ENCODE data around the gene DLG2.

DLG2 gene

DNA sequence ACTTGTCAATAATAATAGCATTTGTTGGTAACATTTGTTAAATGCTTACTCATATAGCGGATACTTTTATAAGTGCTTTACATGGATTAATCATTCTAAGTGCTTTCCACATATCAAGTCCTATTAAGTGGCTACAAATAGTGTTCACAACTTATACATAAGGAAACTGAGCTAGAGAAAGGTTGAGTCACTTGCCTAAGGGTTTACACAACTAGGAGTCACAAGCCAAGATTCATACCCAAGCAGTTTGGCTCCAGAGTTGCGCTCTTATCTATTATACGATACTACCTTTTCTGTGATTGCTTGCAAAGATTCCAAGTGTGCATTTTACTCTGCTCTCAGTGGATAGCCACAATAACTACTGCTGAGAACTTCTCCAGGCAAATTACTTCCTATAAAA lies 2125.1 kb downstream of the DLG2 start:
- Histone ChIP-seq H3K4me3 (ENCODE audit: low read length in 2 of 2) (no peak overlapping the region), H3K36me3 (ENCODE audit: control insufficient read depth in 2 of 2, insufficient read depth in 2 of 2, low read length in 2 of 2) (no peaks in the 10 kb centered on the region), H3K4me1 (ENCODE audit: control insufficient read depth in 2 of 2, insufficient read depth in 2 of 2, low read length in 2 of 2) (no peaks in the 10 kb centered on the region), H3K27ac (ENCODE audit: low read depth in 2 of 2, low read length in 2 of 2) (no peak overlapping the region), H3K9ac (ENCODE audit: low read depth in 1 of 2, low read length in 2 of 2) (no peak overlapping the region), H3K27me3 (ENCODE audit: control insufficient read depth in 2 of 2, insufficient read depth in 2 of 2, low read length in 2 of 2) (no peaks in the 10 kb centered on the region), H3K9me3 (ENCODE audit: control insufficient read depth in 2 of 2, low read length in 2 of 2) (no peaks in the 10 kb centered on the region)

DNA sequence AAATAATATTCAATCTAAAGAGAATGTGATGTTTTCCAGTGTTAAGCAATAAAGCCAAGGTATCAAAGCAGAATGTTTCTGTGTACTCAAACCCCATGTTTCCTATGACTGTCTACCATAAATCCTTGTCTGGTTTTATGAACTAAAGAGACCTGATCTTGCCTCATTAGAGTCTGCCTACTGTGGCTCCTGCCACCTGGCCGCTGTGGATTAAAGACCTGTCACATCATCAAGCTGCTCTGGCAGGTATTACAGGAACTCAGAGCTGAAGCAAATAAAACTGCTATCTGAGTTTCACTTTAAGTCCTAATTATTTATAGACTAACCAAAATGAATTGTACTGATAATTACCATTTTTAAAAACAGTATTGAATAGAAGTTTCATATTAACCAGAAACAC lies 2133.2 kb downstream of the DLG2 start:
- Histone ChIP-seq H3K4me1 (ENCODE audit: control insufficient read depth in 2 of 2, insufficient read depth in 2 of 2, low read length in 2 of 2) (no peaks in the 10 kb centered on the region), H3K4me3 (ENCODE audit: low read length in 2 of 2) (no peak overlapping the region), H3K27me3 (ENCODE audit: control insufficient read depth in 2 of 2, insufficient read depth in 2 of 2, low read length in 2 of 2) (no peaks in the 10 kb centered on the region), H3K27ac (ENCODE audit: low read depth in 2 of 2, low read length in 2 of 2) (no peak overlapping the region), H3K9me3 (ENCODE audit: control insufficient read depth in 2 of 2, low read length in 2 of 2) (no peaks in the 10 kb centered on the region), H3K36me3 (ENCODE audit: control insufficient read depth in 2 of 2, insufficient read depth in 2 of 2, low read length in 2 of 2) (no peaks in the 10 kb centered on the region), H3K9ac (ENCODE audit: low read depth in 1 of 2, low read length in 2 of 2) (no peak overlapping the region)

DNA sequence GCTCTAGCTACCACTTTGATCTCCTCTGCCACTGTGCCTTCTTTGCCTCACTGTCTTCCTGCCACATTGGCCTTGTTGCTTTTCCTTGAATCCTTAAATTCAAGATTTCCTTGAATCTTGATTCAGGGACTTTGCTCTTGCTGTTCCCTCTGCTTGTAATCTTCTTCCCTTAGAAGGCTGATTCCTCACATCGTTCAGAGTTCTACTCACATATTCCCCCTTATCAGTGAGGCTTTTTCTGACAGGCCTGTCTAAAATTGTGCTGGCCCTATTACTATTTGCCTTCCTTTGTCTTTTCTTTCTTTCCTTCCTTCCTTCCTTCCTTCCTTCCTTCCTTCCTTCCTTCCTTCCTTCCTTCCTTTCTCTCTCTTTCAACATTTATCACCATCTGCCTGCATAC lies 2134.1 kb downstream of the DLG2 start:
- no peak overlapping the region for H3K4me3 ChIP-seq (ENCODE audit: low read length in 2 of 2)
- H3K4me1 ChIP-seq (ENCODE audit: control insufficient read depth in 2 of 2, insufficient read depth in 2 of 2, low read length in 2 of 2), result no peaks in the 10 kb centered on the region
- H3K36me3 ChIP-seq (ENCODE audit: control insufficient read depth in 2 of 2, insufficient read depth in 2 of 2, low read length in 2 of 2), result no peaks in the 10 kb centered on the region
- H3K27me3 ChIP-seq (ENCODE audit: control insufficient read depth in 2 of 2, insufficient read depth in 2 of 2, low read length in 2 of 2), result no peaks in the 10 kb centered on the region
- no peak overlapping the region for H3K9ac ChIP-seq (ENCODE audit: low read depth in 1 of 2, low read length in 2 of 2)
- H3K27ac ChIP-seq (ENCODE audit: low read depth in 2 of 2, low read length in 2 of 2), result no peak overlapping the region
- H3K9me3 ChIP-seq (ENCODE audit: control insufficient read depth in 2 of 2, low read length in 2 of 2), result no peaks in the 10 kb centered on the region

DNA sequence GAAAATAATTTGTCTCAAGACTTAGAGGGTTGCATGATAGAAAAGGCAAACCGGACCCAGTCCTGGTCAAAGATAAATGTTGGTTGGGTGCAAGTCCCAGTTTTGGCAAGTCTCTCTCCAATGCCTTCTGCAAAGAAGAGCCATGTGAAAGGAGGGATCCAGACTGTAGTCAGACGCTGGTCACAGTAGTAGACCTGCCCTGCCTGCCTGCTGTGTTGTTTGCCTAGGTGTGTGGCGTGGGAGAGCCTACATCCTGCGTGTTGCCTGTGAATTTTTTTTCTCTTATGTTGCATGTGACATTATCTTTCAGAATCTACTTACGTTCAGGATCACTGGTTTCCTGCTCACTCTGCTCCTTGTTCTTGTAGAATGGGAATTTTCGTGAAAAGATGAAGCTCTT lies 2143.3 kb downstream of the DLG2 start:
- no peaks in the 10 kb centered on the region for H3K36me3 ChIP-seq (ENCODE audit: control insufficient read depth in 2 of 2, insufficient read depth in 2 of 2, low read length in 2 of 2)

DNA sequence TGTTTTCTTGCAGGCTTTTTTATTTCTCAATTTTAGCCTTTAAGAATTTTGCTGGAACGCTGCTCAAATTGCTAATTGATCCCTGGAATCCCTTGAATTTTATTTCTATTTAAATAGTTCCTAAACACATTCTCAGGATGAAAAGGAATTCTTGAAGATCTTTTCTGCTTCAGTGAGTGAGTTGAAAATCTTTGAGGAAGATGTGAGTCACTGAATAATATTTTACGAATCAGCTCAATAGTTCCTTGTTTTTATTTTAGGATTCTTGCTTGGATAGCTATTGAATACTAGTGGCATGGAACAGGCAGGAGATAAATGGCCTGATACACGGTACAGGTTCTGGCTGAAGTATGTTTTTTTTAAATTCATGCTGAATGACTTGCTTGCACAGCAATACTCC lies 2146.3 kb downstream of the DLG2 start:
- Histone ChIP-seq H3K4me3 (ENCODE audit: low read length in 2 of 2) (no peak overlapping the region), H3K36me3 (ENCODE audit: control insufficient read depth in 2 of 2, insufficient read depth in 2 of 2, low read length in 2 of 2) (no peaks in the 10 kb centered on the region), H3K27ac (ENCODE audit: low read depth in 2 of 2, low read length in 2 of 2) (no peak overlapping the region)

More for the DNA sequence above, 2143.3 kb downstream of the DLG2 start:
- H3K4me3 ChIP-seq (ENCODE audit: low read length in 2 of 2), result no peak overlapping the region
- no peak overlapping the region for H3K27ac ChIP-seq (ENCODE audit: low read depth in 2 of 2, low read length in 2 of 2)
- H3K4me1 ChIP-seq (ENCODE audit: control insufficient read depth in 2 of 2, insufficient read depth in 2 of 2, low read length in 2 of 2), result no peaks in the 10 kb centered on the region
- H3K27me3 ChIP-seq (ENCODE audit: control insufficient read depth in 2 of 2, insufficient read depth in 2 of 2, low read length in 2 of 2), result no peaks in the 10 kb centered on the region
- H3K9ac ChIP-seq (ENCODE audit: low read depth in 1 of 2, low read length in 2 of 2), result no peak overlapping the region
- no peaks in the 10 kb centered on the region for H3K9me3 ChIP-seq (ENCODE audit: control insufficient read depth in 2 of 2, low read length in 2 of 2)

DNA sequence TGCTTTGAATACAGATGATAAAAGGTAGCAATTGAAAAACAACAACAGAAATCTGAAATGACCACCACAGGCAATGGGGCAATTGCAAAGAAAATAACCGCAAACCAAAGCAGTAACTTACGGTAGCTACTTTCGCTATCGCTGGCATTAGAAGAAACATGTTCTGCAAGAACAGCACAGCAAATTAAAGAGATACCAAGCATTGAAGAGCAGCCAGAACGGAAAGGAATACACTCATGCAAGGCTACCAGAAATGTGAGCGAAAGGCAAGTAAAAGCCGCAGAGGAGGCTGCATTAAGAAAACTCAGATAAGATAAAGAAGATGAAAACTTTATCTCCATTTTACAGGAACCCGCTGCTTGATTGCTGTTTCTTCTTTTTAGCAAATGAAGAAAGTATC lies 2146.9 kb downstream of the DLG2 start:
- Histone ChIP-seq H3K27ac (ENCODE audit: low read depth in 2 of 2, low read length in 2 of 2) (no peak overlapping the region), H3K36me3 (ENCODE audit: control insufficient read depth in 2 of 2, insufficient read depth in 2 of 2, low read length in 2 of 2) (no peaks in the 10 kb centered on the region), H3K9me3 (ENCODE audit: control insufficient read depth in 2 of 2, low read length in 2 of 2) (peaks cover 0 to 2% of the 10 kb centered on the region in 2 donors), H3K4me1 (ENCODE audit: control insufficient read depth in 2 of 2, insufficient read depth in 2 of 2, low read length in 2 of 2) (no peaks in the 10 kb centered on the region), H3K27me3 (ENCODE audit: control insufficient read depth in 2 of 2, insufficient read depth in 2 of 2, low read length in 2 of 2) (no peaks in the 10 kb centered on the region), H3K4me3 (ENCODE audit: low read length in 2 of 2) (no peak overlapping the region), H3K9ac (ENCODE audit: low read depth in 1 of 2, low read length in 2 of 2) (no peak overlapping the region)

More for the DNA sequence above, 2146.3 kb downstream of the DLG2 start:
- no peaks in the 10 kb centered on the region for H3K4me1 ChIP-seq (ENCODE audit: control insufficient read depth in 2 of 2, insufficient read depth in 2 of 2, low read length in 2 of 2)
- H3K9me3 ChIP-seq (ENCODE audit: control insufficient read depth in 2 of 2, low read length in 2 of 2), result peaks cover 0 to 2% of the 10 kb centered on the region in 2 donors
- no peaks in the 10 kb centered on the region for H3K27me3 ChIP-seq (ENCODE audit: control insufficient read depth in 2 of 2, insufficient read depth in 2 of 2, low read length in 2 of 2)
- no peak overlapping the region for H3K9ac ChIP-seq (ENCODE audit: low read depth in 1 of 2, low read length in 2 of 2)

DNA sequence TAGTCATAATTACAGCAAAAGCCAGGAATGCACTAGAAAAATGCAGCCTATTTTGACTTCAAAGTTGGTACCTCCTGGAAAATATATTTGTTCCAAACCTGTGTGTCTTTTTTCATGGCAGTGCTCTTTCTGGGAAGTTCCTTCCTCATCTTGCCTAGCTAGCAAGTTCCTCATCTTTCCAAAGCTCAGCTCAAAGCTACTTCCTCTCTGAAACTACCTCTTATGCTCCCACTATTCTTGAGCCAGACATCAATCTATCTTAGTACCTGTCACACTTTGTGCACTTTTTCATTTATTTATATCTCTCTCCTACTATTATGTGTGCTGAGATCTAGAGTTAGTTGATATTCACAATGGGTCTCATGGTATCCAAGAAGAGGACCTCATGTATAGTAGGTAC lies 2149.4 kb downstream of the DLG2 start:
- no peaks in the 10 kb centered on the region for H3K4me1 ChIP-seq (ENCODE audit: control insufficient read depth in 2 of 2, insufficient read depth in 2 of 2, low read length in 2 of 2)

DNA sequence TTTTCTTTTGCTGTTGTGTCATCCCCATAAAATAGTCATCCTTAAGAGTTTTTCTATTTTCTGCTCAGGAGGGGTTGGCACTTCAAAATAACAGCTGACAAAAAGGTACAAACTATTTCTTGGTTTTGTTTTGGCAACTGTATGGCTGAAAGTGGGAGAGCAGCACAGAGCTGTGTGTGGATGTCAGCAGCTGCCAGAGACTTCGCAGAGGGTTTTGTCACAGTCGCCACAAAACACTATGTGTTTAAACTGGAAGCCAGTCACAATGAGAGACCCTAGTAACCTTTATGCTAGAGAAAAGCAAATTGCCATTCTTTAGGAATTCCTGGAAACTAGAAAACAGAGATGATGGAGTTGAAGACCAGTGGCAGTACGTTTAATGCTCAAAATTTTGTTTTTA lies 2151.4 kb downstream of the DLG2 start:
- Histone ChIP-seq H3K9me3 (ENCODE audit: control insufficient read depth in 2 of 2, low read length in 2 of 2) (peaks cover 0 to 2% of the 10 kb centered on the region in 2 donors), H3K9ac (ENCODE audit: low read depth in 1 of 2, low read length in 2 of 2) (no peak overlapping the region), H3K4me1 (ENCODE audit: control insufficient read depth in 2 of 2, insufficient read depth in 2 of 2, low read length in 2 of 2) (no peaks in the 10 kb centered on the region), H3K27ac (ENCODE audit: low read depth in 2 of 2, low read length in 2 of 2) (no peak overlapping the region), H3K36me3 (ENCODE audit: control insufficient read depth in 2 of 2, insufficient read depth in 2 of 2, low read length in 2 of 2) (no peaks in the 10 kb centered on the region), H3K27me3 (ENCODE audit: control insufficient read depth in 2 of 2, insufficient read depth in 2 of 2, low read length in 2 of 2) (no peaks in the 10 kb centered on the region), H3K4me3 (ENCODE audit: low read length in 2 of 2) (no peak overlapping the region)

More for the DNA sequence above, 2149.4 kb downstream of the DLG2 start:
- Histone ChIP-seq H3K9me3 (ENCODE audit: control insufficient read depth in 2 of 2, low read length in 2 of 2) (peaks cover 0 to 2% of the 10 kb centered on the region in 2 donors), H3K27ac (ENCODE audit: low read depth in 2 of 2, low read length in 2 of 2) (no peak overlapping the region), H3K9ac (ENCODE audit: low read depth in 1 of 2, low read length in 2 of 2) (no peak overlapping the region), H3K27me3 (ENCODE audit: control insufficient read depth in 2 of 2, insufficient read depth in 2 of 2, low read length in 2 of 2) (no peaks in the 10 kb centered on the region), H3K4me3 (ENCODE audit: low read length in 2 of 2) (no peak overlapping the region), H3K36me3 (ENCODE audit: control insufficient read depth in 2 of 2, insufficient read depth in 2 of 2, low read length in 2 of 2) (no peaks in the 10 kb centered on the region)

DNA sequence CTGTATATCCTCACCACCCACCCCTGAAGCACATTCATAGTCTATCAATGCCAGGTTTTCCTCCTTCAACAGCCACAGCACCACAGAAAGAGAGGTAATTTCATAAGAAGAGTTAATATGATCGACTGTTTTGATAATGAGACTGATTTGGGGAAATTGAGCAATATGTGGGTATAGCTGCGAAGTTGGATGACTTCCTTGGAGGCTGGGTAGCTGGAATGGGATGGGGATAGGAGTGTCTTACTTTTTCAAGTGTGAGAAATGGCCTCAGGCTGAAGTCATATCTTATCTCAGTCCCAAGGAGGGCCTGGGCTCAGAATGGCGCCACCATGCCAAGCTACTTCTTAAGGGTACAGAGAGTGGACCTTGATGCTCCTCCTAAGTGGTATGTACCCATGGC lies 2153.4 kb downstream of the DLG2 start:
- H3K4me1 ChIP-seq (ENCODE audit: control insufficient read depth in 2 of 2, insufficient read depth in 2 of 2, low read length in 2 of 2), result no peaks in the 10 kb centered on the region
- H3K27me3 ChIP-seq (ENCODE audit: control insufficient read depth in 2 of 2, insufficient read depth in 2 of 2, low read length in 2 of 2), result no peaks in the 10 kb centered on the region
- H3K36me3 ChIP-seq (ENCODE audit: control insufficient read depth in 2 of 2, insufficient read depth in 2 of 2, low read length in 2 of 2), result no peaks in the 10 kb centered on the region
- H3K4me3 ChIP-seq (ENCODE audit: low read length in 2 of 2), result no peak overlapping the region
- no peak overlapping the region for H3K9ac ChIP-seq (ENCODE audit: low read depth in 1 of 2, low read length in 2 of 2)
- peaks cover 0 to 2% of the 10 kb centered on the region in 2 donors for H3K9me3 ChIP-seq (ENCODE audit: control insufficient read depth in 2 of 2, low read length in 2 of 2)
- no peak overlapping the region for H3K27ac ChIP-seq (ENCODE audit: low read depth in 2 of 2, low read length in 2 of 2)

DNA sequence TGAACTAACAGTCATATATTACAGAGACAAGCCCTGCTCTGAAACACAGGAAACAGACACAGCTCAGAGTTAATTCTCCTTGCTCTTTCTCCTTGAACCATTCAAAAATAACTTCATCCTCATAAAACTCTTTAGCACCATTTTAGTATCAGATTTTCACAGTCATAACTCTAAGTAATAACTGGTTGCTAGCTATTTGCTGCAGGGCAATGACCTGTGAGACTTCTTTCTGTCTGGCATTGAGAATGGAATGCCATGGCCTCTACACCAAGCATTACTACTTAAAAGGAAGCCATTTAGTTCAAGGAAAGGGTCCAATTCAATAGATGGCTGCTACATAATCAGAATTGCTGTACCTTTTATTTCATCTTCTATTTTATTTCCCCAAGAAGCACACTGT lies 2154.3 kb downstream of the DLG2 start:
- Histone ChIP-seq H3K4me1 (ENCODE audit: control insufficient read depth in 2 of 2, insufficient read depth in 2 of 2, low read length in 2 of 2) (no peaks in the 10 kb centered on the region), H3K27ac (ENCODE audit: low read depth in 2 of 2, low read length in 2 of 2) (no peak overlapping the region), H3K36me3 (ENCODE audit: control insufficient read depth in 2 of 2, insufficient read depth in 2 of 2, low read length in 2 of 2) (no peaks in the 10 kb centered on the region), H3K9ac (ENCODE audit: low read depth in 1 of 2, low read length in 2 of 2) (no peak overlapping the region), H3K4me3 (ENCODE audit: low read length in 2 of 2) (no peak overlapping the region), H3K9me3 (ENCODE audit: control insufficient read depth in 2 of 2, low read length in 2 of 2) (peaks cover 0 to 2% of the 10 kb centered on the region in 2 donors), H3K27me3 (ENCODE audit: control insufficient read depth in 2 of 2, insufficient read depth in 2 of 2, low read length in 2 of 2) (no peaks in the 10 kb centered on the region)

Data from mucosa of rectum (tissue), 2 donors.